Sigmoid colon (tissue), 4 donors: ENCODE data around the gene STK39.

Experiments used
- POLR2A ChIP-seq, 2 donors: fragments of 450-650 bp; IDR thresholded peaks; one replicate each; pipeline ENCODE4 v1.6.1; 2016; ENCODE audit warnings: antibody characterized with exemption in 2 of 2, mild to moderate bottlenecking in 2 of 2, moderate library complexity in 2 of 2
- POLR2AphosphoS5 ChIP-seq, 4 donors: sonication (generic); formaldehyde crosslinking; IDR thresholded peaks; one replicate each; pipeline ENCODE4 v1.6.1; 2017; ENCODE audit warnings: antibody characterized with exemption in 4 of 4
- TF ChIP-seq, protein P1 (sequence below), 4 experiments: fragments of 450-650 bp in 3 of 4; fragments of 200-600 bp in 1 of 4; IDR thresholded peaks; one replicate each; pipeline ENCODE4 v1.5.1; 2016 to 2019; ENCODE audit warnings: antibody characterized with exemption in 4 of 4, mild to moderate bottlenecking in 3 of 4, moderate library complexity in 2 of 4

DNA sequence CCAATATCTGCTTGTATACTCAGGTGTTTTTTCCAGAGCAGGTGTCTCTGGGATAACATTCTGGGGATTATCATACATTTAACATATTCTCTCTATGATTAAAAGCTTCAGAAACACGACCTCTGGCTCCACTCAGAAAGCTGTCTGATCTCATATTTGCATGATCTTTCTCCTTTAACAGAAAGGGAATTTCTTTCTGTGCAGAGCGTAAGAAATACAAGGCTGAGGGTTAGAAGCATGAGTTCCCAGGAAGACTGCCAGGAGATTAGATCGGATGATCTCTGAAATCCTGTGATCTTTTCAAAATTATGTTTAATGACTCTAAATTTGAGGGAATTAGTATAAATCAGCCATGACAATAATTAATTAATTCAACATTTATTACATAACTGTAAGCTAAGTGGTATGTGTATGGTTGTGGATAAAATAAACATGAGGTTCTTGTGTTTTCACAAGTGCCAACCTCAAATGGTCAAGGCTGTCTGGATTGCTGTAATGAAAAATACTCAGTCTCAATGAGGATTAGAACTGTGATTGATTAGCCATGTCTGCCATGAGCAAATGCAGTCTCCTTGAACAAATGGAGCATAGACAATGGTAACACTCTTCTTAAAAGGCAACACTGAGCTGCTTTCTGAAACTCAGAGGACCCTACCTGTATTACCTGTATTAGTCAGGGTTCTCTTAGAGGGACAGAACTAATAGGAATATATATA is 304.9 kb downstream of the STK39 start:
- TF ChIP-seq, protein P1, sequence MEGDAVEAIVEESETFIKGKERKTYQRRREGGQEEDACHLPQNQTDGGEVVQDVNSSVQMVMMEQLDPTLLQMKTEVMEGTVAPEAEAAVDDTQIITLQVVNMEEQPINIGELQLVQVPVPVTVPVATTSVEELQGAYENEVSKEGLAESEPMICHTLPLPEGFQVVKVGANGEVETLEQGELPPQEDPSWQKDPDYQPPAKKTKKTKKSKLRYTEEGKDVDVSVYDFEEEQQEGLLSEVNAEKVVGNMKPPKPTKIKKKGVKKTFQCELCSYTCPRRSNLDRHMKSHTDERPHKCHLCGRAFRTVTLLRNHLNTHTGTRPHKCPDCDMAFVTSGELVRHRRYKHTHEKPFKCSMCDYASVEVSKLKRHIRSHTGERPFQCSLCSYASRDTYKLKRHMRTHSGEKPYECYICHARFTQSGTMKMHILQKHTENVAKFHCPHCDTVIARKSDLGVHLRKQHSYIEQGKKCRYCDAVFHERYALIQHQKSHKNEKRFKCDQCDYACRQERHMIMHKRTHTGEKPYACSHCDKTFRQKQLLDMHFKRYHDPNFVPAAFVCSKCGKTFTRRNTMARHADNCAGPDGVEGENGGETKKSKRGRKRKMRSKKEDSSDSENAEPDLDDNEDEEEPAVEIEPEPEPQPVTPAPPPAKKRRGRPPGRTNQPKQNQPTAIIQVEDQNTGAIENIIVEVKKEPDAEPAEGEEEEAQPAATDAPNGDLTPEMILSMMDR (IDR thresholded peaks at IDR 0.05) = no peak
- TF ChIP-seq POLR2A (IDR thresholded peaks at IDR 0.05) (no peak), POLR2AphosphoS5 (IDR thresholded peaks at IDR 0.05) (no peak)
